SK-N-SH (cell line): Measurements from ENCODE around the gene MAPK6.

ENCODE experiments used
- CTCF ChIP-seq: fragments of 200-600 bp; sonication (generic); IDR thresholded peaks from 2 replicates; pipeline ENCODE4 v1.6.1; 2017; ENCODE audit warnings: antibody characterized with exemption, mild to moderate bottlenecking, moderate library complexity
- EP300 ChIP-seq, 2 experiments: IDR thresholded peaks; 2 replicates each; pipeline versions ENCODE4 v1.4.0 to v1.6.1; 2012; ENCODE audit warnings: borderline replicate concordance in 1 of 2, low read depth in 1 of 2, low read length in 1 of 2
- EZH2phosphoT487 ChIP-seq: fragments of 200-600 bp; sonication (generic); IDR thresholded peaks from 2 replicates; pipeline ENCODE4 v1.6.1; 2017; ENCODE audit warnings: low read depth, mixed run types, mild to moderate bottlenecking, antibody characterized with exemption, moderate library complexity, borderline replicate concordance
- PBX3 ChIP-seq: IDR thresholded peaks from 2 replicates; pipeline ENCODE4; 2012
- POLR2AphosphoS5 ChIP-seq: IDR thresholded peaks from 2 replicates; pipeline ENCODE4 v1.6.1; 2012; ENCODE audit warnings: low read depth, low read length
- TAF1 ChIP-seq: IDR thresholded peaks from 2 replicates; pipeline ENCODE4 v1.6.1; 2012; ENCODE audit warnings: low read depth, mild to moderate bottlenecking, low read length, moderate library complexity, borderline replicate concordance
- YY1 ChIP-seq: IDR thresholded peaks from 2 replicates; pipeline ENCODE4 v1.4.0; 2012; ENCODE audit warnings: low read depth, mild to moderate bottlenecking

GRCh38 chr15:52102463-52102862, 83.4 kb downstream of the MAPK6 start:
- TF ChIP-seq POLR2AphosphoS5, result no peak
- no peak for TF ChIP-seq EZH2phosphoT487
- TF ChIP-seq CTCF, result no peak
- TF ChIP-seq TAF1, result no peak
- no peak for TF ChIP-seq YY1
- TF ChIP-seq PBX3, result no peak
- TF ChIP-seq EP300 (IDR thresholded peaks at IDR 0.05; ENCODE audit: borderline replicate concordance in 1 of 2, low read depth in 1 of 2, low read length in 1 of 2), result no peak
